A549 treated with AZD2906 at 1 μM for 4 hours (cell line): ENCODE measurements around the gene DPEP1. TPM values are rescaled to one million over a fixed set of nuclear protein-coding genes. Genes with fewer than 3 reads are reported as not detected.

ENCODE experiments used
- total RNA-seq: library from RNA; stranded (reverse); fragments of 200-300 nt; extraction: Qiagen RNA extraction; gene quantifications from 5 replicates; pipeline ENCODE4 v1.2.3, GENCODE V29; 2022

The DPEP1 gene
- 1.1 to 1.5 TPM (median 1.3 TPM) in 5 replicates for total RNA-seq

GRCh38 chr16:89613231-89613953, at the start of gene DPEP1:
Gene DPEP1 (plus strand): TSS chr16:89613642. CDS start chr16:89630411, 16,769 bp downstream.

GRCh38 chr16:89575247-89576152, 37.9 kb upstream of the DPEP1 start, which contains the start of gene CPNE7:
Gene CPNE7 (plus strand): TSS chr16:89575758. CDS start chr16:89575898, 140 bp downstream.

GRCh38 chr16:89657442-89658220, 44.2 kb downstream of the DPEP1 start, which contains the start of the genes CHMP1A and SPATA33:
Gene CHMP1A (minus strand): TSS chr16:89657708. CDS start chr16:89657588, 120 bp downstream.
Gene SPATA33 (plus strand): TSS chr16:89657836. CDS start chr16:89657912, 76 bp downstream.

GRCh38 chr16:89686520-89687091, 73.2 kb downstream of the DPEP1 start, which contains the start of gene CDK10:
Gene CDK10 (plus strand): TSS chr16:89686689. CDS start chr16:89686711, 22 bp downstream.

Other genes with a start within 250 kb of the DPEP1 start
- 98.8 to 121 TPM (median 117 TPM) in 5 replicates for gene ANKRD11, start 123.1 kb upstream of the DPEP1 start, total RNA-seq
- 100 to 117 TPM (median 106 TPM) in 5 replicates for gene SPG7, start 105.2 kb upstream of the DPEP1 start, total RNA-seq
- gene RPL13, start 53.0 kb upstream of the DPEP1 start, total RNA-seq = 3,431 to 4,520 TPM (median 4,347 TPM) in 5 replicates
- gene CPNE7, start 37.9 kb upstream of the DPEP1 start, total RNA-seq = 56.4 to 90.3 TPM (median 78.6 TPM) in 5 replicates
- 95.6 to 124 TPM (median 97.0 TPM) in 5 replicates for gene CHMP1A, start 44.1 kb downstream of the DPEP1 start, total RNA-seq
- gene SPATA33, start 44.2 kb downstream of the DPEP1 start, total RNA-seq = 13.6 to 17.6 TPM (median 16.0 TPM) in 5 replicates
- gene CDK10, start 73.0 kb downstream of the DPEP1 start, total RNA-seq = 36.6 to 72.3 TPM (median 51.8 TPM) in 5 replicates
- 8.9 to 13.3 TPM (median 12.3 TPM) in 5 replicates for gene SPATA2L, start 88.1 kb downstream of the DPEP1 start, total RNA-seq
- 4.3 to 5.2 TPM (median 4.9 TPM) in 5 replicates for gene VPS9D1, start 107.3 kb downstream of the DPEP1 start, total RNA-seq
- 16.0 to 21.4 TPM (median 20.7 TPM) in 5 replicates for gene ZNF276, start 107.9 kb downstream of the DPEP1 start, total RNA-seq
- gene FANCA, start 203.0 kb downstream of the DPEP1 start, total RNA-seq = 24.5 to 33.9 TPM (median 33.0 TPM) in 5 replicates
- gene SPIRE2, start 214.8 kb downstream of the DPEP1 start, total RNA-seq = 5.2 to 7.7 TPM (median 7.3 TPM) in 5 replicates